Esophagus muscularis mucosa (tissue), 3 donors: ENCODE data around the gene SOWAHD.

Experiments
- CTCF ChIP-seq, 3 experiments: fragments of 200-600 bp in 2 of 3; fragments of 450-650 bp in 1 of 3; sonication (generic) in 2 of 3; IDR thresholded peaks; one replicate each; pipeline ENCODE4 v1.5.1; 2017 to 2019; ENCODE audit warnings: antibody characterized with exemption in 3 of 3, mild to moderate bottlenecking in 2 of 3, moderate library complexity in 1 of 3
- POLR2A ChIP-seq: fragments of 450-650 bp; IDR thresholded peaks from one replicate; pipeline ENCODE4 v1.6.1; 2017; ENCODE audit warnings: antibody characterized with exemption, moderate library complexity, mild to moderate bottlenecking, low read depth

- TF ChIP-seq CTCF (IDR thresholded peaks at IDR 0.05), result no peak
- no peak for TF ChIP-seq POLR2A
Measured at GRCh38 chrX:119783026-119783425, 24.6 kb downstream of the SOWAHD start.
